Activated T-cell treated with anti-CD3 and anti-CD28 coated beads for 4 hours (primary cell): ENCODE measurements around the gene BCO2.
A peak's percentile ranks its signal among the peaks of the same experiment; 100 is the strongest.
"Not testable (repeated sequence)": the region's sequence is repeated elsewhere in the genome, so short reads cannot be mapped to it uniquely, and the experiment has no call there.

Source experiments
- DNase-seq: peaks from one replicate; pipeline ENCODE4 v3.0.0-alpha.2; 2020

The BCO2 gene, protein sequence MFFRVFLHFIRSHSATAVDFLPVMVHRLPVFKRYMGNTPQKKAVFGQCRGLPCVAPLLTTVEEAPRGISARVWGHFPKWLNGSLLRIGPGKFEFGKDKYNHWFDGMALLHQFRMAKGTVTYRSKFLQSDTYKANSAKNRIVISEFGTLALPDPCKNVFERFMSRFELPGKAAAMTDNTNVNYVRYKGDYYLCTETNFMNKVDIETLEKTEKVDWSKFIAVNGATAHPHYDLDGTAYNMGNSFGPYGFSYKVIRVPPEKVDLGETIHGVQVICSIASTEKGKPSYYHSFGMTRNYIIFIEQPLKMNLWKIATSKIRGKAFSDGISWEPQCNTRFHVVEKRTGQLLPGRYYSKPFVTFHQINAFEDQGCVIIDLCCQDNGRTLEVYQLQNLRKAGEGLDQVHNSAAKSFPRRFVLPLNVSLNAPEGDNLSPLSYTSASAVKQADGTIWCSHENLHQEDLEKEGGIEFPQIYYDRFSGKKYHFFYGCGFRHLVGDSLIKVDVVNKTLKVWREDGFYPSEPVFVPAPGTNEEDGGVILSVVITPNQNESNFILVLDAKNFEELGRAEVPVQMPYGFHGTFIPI

DNA sequence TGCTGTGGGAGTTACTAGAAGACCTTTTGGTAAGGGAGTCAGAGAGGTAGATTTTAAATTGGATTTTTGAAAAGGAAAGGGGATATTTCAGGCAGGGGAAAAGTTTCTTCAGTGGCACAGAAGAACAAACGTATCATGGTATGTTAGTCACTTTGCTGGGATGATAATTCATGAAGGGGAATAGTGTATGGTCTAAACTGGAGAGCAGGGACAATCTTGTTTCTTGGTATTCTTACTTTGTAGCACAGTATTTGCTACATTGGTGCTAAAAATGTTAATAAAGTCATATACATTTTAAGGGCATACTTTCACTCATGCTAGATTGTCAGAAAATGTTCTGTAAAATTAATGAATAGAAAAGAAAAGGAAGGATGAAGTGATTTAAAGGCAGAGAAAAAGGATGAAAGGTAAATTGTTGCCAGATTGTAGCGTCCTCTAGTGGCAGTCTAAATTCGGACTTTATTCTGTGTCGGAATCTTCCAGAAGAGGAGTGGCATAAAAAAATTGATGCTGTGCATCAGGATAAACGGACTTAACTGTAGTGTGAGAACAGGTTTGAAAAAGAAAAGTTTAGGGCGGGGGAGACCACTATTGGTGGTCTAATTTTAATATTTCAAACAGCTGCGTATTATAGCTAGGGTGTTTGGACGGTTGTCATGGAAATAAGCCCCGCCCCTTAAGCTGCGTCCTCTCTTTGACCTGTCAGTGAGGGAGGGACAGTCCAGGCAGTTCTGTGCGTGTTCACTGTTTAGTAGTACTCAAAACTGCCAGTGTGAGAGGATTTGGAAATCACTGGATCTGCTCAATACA, at the start of gene BCO2:
Gene BCO2, plus strand, starts transcription at position 724 of the 810 bp plus-strand sequence. CDS start 90 bp downstream, outside the sequence.
- peak; percentile 5 for DNase-seq

DNA sequence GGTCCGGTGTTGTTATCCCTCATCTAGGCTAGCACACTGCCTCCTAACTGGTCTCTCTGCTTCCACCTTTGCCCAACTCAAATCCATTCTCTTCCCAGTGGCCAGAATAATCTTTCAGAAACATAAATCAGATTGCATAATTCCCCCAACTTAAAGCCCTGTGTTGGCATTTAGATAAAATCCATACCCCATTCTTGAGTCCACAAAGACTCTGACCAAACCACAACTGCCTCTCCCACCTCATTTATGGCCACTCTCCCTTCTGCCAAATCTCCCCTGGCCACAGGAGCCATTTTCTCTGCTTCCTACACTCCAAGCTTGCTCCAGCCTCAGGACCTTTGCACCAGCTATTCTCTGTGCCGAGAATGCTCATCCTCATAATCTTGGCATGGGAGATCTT, 48.3 kb upstream of the BCO2 start:
- DNase-seq: no peak

DNA sequence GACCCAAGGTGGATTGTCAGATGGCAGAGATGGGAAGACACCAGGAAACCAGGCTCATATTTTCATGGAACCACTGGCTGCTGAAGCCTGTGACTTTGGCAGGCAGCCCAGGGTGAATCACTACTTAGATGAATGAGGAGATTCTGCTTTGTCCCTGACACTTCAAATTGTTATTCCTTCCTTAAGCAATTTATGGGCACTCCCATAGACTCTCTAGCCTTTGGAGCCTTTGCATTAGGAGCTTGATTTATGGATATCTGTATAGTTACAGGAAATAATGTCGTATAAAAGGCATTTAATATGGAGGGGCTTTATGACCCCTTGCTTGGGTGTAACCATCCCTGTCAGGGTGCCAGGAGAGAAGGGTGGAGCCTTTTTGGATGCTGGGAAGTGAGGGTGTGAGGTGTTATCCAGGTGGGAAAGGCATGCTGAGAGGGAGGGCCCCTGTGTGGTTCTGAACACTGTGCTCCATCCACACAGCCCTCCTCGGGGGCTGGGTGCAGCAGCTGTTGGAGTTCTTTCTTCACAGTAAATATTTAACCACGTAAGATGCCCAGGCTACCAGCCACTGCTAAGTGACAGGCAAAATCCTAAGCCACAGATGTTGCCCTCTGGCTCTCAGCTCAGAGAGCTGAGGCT, 46.7 kb upstream of the BCO2 start:
- DNase-seq: no peak

DNA sequence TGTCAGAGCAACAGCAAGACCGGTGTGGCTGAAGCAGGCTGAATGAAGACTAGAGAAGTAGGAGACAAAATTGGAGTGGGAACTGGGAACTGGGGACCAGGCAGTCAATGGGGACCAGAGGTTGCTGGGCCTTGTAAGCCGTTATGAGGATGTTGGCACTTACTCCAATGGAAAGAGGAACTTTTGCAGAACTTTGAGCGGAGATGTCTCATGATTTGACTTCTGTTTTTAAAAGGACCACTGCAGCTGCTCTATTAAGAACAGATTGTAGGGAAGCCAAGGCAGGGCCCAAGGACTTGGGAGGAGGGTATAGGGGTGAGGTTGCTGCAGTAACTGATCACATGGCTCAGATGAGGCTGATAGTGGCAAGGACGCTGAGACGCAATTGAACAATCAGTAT, 45.7 kb upstream of the BCO2 start:
- DNase-seq: no peak

DNA sequence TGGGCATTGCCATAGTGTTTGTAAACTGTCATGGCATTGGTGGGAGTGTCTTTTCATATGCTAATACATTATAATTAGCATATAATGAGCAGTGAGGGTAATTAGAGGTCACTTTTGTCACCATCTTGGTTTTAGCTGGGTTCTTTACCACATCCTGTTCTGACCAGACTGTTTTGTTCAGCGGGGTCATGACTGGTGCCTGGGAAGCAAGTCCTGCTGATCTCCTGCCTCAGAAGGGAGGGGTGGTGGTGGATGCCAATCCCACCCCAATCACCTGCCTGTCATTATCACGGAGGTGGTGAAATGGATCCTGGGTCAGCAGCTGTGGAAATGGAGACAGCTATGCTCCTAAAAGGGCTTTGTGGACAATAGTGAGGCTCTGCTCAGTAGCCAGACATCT, 42.6 kb upstream of the BCO2 start:
- no peak for DNase-seq

DNA sequence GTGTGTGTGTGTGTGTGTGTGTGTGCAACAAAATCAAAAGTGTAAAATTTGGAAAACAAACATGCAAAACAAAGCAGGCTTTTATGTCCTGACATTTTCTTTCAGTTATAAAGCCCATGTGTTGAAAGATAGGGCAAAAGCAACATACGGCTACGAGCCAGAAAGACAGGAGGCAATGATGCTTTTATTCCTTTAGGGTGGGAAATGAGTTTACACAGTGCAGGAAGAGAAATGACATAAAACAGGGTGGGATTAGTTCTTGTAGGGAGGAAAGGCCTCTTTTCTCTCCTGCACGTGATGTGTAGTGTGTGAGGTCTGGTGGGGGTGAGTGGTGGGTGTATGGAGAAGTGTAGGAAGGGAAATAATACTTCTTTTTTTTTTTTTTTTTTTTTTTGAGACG, 40.8 kb upstream of the BCO2 start:
- no peak for DNase-seq

DNA sequence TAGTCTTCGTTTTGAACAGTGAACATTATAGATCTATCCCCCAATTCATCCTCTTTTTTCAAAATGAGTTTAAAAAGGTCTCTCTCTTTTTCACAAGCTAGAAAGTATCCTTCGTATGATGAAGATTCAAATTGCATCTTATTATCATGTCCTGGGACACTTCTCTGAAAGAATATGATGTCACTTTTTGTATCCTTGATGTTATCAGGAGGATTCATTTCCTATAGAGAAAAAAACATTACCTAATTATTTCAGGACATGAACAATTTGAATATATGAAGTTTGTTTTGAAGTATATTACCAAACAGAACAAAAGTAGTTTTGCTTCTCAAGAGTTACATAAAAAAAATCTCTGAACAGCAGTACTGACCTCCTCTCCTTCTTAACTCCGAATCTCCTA, 31.7 kb upstream of the BCO2 start:
- DNase-seq: no peak

DNA sequence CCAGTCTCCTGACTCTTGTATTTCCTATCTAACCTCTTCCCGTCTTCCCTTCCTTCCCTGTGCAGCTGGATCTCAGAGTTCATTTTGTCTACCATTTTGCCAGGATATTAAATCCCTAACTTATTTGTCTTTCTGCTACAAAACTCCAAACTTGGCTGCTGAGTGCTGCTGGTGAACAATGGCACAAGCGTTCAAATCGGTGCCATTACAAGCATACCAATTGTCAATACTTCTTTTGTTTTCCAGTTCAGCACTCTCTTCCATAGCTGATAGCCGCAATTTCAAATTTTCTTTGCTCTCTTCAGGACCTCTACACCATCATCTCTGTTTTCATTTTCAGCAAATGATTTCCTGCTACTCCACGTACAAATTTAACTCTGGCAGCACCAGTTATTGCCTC, 24.8 kb upstream of the BCO2 start:
- DNase-seq: no peak

DNA sequence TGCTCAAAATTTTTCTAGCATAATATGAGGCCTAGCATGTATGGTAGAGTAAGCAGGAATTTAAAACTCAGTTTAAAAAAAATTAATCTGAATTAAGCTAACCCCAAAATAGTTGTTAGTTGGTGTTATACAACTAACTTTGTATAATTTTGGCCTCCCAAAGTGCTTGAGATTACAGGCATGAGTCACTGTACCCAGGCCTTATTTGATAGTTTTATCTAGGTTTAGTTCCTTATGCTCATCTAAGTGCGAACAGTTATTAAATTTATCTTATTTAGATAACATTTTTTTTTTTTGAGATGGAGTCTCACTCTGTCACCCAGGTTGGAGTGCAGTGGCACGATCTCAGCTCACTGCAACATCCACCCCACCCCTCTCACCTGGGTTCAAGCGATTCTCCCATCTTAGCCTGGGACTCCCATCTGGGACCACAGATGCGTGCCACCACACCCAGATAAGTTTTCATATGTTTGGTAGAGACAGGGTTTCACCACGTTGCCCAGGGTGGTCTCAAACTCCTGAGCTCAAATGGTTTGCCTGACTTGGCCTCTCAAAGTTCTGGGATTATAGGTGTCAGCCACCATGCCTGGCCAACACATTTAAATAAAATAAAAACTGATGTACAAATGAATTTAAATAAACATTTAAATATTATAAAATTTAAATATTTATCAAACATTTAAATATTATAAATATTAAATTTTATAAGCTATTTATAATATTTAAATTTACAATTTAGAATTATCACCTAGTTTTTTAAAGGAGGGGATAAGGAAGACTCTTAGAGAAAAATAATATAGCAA, 19.0 kb upstream of the BCO2 start:
- no peak for DNase-seq

DNA sequence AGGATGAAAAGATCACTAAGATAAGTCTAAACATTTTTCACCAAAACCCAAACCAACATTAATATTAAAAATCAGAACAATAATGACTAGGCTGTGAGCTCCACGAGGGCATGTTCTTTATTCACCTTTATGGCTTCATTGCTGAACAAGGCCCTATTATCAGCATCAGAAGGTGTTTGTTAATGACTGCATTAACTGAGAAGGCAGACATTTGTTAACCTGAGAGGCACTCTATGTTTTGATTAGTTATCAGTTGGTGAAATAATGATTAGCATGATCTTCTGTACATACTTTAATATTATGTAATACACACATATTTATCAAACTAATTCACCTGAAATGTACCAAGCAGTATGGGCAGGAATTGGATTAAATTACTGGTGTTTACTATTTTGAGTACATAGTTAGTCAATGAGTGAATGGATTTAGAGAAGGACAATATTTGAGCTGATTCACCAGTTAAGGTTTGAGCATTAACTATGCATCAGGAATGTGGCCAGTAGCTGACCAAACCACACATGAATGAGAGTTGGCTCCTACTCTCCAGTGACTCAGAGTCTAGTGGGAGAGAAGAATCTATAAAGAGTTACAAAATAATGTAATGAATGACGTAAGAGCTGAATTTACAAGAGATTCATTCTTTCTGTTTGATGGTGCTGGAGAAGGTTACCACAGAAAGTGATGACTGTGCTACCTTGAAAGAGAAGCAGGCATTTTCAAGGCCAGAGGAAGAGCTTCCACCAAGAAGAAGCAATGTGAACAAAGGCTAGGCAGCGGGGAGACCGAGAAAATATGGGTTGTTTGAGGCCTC, 18.2 kb upstream of the BCO2 start:
- DNase-seq: no peak

DNA sequence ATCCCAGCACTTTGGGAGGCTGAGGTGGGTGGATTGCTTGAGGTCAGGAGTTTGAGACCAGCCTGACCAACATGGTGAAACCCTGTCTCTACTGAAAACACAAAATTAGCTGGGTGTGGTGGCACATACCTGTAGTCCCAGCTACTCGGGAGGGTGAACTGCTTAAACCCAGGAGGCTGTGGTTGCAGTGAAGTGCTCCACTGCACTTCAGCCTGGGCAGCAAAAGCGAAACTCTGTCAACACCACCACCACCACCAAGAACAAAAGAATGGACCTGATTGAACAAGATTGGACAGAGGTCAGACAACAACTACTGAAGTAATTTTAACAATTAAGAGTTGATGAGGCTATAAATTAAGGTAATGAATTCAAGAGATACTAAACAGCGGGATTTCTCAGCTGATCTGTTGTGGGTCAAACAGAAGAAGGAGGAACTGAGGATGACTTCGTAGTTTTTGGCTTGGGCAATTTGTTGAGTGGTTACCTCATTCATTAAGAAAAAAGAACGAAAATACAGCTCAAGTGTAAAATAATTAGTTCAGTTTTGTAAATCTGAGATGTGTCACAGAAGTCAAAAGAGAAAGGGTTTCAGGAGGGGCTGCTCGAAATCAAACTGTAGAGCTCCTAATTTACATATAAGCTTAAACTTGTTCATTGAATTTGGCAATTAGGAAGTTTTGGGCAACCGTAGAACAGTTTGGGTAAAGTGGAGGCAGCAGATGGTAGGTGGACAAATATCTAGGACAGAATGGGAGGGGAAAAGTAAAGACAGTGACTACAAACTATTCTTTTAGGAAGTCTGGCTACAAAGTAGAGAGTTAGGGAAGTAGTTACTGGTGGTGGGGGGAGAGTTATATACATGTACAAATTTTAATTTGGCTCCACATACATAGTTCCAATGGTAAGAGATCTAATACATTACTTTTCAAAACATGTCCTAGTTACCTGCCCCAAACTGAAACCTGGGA, 15.9 kb upstream of the BCO2 start:
- no peak for DNase-seq

DNA sequence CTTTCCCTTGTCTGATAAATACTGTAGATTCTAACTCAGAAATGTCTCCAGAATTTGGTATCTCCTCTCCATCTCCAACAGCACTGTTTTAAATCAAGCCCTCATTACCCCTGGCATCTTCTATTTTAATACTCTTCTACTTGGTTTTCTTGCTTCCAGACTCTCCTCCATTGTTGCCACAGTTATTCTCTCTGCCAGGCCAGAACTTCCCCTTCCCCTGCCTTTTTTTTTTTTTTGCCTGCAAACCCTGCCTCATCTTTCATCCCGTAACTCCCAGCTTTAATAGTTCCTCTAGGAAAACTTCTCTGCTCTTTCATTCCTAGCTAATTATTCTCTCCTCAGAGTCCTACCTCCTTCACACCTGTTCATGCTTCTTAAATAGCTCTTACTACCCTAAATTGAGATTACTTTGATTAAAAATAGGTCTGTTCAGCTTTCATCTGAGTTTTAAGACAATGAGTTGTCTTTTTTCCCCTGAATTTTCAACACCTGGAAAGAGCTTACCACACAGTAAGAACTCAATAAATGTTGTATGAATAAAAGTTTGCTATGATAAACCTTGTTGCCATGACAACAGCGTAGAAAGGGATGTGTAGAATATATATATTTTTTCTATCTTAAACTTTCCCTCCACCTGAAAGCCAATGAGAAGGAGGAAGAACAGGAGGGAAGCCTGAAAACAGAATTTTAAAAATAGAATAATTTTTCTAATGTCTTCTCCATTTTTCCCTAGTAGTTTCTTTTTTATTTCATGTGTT, 15.0 kb upstream of the BCO2 start:
- no peak for DNase-seq

DNA sequence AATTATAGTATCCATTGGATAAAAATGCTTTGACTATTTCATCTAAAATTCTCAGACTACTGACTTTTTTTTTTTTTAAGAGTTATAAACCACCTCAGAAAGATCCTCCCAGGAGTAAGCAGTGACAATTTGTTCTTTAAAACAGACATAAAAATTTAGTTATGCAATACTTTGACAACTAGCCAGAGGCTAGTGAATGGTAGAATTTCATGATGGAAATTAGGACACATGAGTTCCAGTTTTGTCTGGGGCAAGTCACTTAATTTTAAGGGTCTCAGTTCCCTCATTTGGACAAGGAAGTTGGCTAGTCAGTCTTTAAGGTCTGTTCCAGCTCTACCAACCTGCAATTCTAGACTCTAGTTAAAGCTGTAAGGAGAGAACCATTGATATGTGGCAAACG, 14.3 kb upstream of the BCO2 start:
- DNase-seq: no peak

DNA sequence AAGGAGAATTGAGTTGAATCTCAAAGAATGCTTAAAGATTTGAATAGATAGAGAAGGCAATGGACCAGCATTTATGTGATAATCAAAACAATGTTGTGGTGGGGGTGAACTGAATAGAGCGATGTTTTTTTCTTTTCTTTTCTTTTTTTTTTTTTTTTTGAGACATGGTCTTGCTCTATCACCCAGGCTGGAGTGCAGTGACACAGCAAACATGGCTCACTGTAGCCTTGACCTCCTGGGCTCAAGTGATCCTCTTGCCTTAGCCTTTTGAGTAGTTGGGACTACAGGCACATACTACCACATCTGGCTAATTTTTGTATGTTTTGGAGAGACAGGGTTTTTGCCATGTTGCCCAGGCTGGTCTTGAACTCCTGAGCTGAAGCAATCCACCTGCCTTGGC, 13.1 kb upstream of the BCO2 start:
- not testable (repeated sequence) for DNase-seq

DNA sequence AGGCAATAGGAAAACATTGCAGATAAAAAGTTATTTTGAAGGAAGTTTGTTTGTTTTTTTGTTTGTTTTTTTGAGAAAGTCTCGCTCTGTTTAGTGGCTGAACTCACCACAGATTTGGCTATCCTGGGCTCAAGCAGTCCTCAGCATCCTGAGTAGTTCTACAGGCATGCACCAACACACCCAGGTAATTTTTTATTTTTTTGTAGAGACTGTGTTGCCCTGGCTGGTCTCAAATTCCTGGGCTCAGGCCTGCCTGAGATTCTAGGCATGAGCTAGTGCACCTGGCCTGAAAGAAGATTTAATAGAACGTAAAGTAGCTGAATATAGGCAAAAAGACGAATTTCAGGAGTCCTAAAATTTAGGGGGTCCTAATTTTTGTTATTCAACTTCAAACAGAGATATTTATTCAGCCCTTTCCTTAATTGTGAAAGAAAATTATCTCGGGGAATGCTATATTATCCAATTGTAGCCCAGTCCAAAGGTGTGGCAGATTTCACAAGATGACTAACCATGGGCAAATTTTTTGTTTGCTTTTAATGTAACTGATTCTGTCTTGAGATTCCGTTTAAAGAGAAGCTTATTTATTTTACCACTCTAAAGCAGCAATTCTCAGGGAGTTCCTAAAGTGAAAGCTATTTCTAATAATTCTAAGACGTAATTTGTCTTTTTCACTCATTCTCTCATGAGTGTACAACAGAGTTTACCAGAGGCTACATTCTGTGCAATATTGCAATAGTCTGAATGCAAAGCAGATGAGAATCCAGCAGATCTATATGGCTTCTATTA, 12.4 kb upstream of the BCO2 start:
- no peak for DNase-seq

DNA sequence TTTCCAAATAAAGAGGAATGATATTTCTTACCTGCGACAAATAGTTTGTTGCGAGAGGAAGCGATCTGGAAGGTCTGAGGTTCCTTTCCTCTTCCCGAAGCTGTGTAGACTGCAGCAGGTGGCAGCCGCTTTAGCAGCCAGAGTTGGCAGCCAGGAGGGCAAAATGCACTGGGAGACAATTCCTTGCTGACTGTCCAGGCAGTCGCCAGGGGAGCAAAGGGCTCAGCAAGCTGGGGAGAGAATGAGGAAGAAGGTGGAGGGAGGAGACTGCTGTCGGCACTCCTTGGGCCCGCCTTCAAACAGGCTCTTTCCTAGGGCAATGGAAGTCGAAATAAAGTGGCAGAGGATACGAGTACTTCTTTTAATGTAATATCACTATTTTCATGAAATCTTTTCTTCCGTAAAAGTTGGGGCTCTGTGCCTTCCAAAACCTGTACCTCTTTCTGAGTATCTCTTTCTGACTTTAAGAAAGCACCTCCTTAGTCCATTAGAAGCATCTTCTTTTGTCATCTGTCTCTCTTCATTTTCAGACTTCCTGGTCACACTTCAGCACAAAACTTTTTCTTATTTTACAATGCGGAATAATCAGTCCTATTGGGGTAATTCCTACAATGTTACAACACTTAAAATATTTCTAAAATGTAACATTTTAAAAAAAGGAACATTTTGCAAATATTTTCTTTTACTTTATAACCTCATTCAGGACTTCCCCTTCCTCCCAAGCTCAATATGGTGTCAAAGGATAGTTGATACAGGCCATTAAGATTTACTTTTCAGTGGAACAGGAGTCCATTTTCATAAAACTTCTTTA, 11.2 kb upstream of the BCO2 start, which contains the start of gene IL18:
Gene IL18, minus strand, starts transcription at position 220 of the 811 bp plus-strand sequence. CDS start 9,041 bp downstream, outside the sequence.
- DNase-seq: no peak

DNA sequence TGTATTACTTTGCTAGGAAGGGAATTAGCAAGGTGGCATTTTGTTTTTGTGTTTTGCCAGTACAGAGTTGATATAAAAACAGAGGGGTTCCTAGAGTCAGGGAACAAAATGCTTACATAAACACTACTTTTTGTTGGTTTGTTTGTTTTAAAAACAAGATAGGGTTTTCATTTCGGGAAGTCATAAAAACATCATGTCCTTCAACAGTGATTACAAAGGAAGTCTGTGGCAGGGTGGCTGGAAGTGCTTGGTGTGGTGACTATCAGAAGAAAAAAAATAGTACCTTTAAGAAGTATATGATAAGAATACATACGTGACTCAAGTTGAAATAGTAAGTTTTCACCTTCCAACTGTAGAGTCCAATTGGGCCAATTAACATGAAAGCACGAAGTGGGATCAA, 10.3 kb upstream of the BCO2 start:
- no peak for DNase-seq

DNA sequence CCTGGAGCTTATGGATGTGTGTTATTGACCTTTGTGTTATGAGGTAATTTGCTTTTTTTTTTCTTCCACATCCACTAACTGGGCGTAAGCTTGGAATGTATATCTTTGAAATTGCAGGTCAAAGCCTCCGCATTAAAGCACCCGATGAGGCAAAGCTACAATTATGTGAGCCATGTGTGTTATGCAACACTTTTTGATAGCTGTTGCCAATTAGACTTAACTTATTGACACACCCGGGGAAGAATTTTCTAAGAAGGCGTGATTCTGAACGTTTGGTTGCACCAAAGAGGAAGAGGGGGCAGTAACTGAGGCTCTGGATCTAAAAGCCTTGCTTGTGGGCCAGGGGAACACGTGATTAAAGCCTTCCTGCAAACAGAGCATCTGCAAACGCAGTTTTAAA, 8.8 kb upstream of the BCO2 start:
- no peak for DNase-seq
